T-helper 2 cell (primary cell): ENCODE data around the gene RPS29.
A peak's percentile ranks its signal among the peaks of the same experiment; 100 is the strongest.

Experiments
- DNase-seq, 5 experiments: peaks; one replicate each; pipeline versions ENCODE4 v3.0.0 to v3.0.0-alpha.2; 2012 to 2022

Gene RPS29

DNA sequence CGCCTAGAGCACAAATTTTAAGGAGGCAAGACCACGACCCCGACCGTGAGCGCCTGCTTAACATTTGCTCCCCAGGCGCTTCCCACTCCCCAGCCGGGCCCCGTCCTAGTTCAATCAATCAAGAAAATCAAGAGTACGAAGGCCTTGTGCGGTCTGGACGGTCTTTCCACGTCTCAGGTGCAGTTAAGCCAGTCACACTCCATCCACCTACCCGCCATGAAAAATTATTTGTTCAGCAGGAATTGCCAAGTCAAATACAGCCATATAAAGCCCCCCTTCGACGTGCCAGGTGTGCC, 12.0 kb upstream of the RPS29 start:
- no peak for DNase-seq

DNA sequence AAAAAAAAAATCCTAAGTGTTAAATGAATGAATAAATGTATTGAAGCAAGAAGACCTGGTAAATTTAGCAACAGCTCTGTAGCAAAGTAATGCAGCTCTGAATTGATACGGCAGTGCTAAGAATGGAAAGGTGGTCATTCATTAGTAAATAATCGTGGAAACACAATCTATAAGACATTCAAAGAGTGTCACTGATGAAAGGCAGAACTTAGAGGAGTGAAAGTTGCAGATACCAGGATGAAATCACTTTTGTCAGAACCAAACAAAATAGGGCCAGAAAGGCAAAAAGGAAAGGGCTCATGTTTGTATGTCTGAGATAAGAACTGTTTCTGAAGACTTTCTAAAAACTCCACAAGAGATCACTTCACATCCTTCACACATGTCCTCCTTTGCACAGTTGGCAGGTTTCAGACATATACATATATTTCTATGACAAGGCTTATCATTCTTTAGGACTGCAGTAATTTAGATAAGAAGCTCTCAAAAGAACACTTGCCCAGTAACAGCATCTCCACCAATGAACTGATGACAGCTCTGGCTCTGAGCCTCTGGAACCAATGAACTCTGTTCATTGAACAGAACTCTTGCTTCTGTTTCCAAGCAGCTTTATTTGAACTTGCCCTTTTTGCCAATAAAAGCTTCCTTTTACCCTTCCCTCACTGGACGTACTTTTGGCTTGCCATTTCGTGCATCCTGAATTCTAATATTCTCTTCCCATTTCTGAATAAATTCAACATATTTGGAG, 8.3 kb upstream of the RPS29 start:
- peak in 1 of 5 experiments; percentile 62 for DNase-seq

DNA sequence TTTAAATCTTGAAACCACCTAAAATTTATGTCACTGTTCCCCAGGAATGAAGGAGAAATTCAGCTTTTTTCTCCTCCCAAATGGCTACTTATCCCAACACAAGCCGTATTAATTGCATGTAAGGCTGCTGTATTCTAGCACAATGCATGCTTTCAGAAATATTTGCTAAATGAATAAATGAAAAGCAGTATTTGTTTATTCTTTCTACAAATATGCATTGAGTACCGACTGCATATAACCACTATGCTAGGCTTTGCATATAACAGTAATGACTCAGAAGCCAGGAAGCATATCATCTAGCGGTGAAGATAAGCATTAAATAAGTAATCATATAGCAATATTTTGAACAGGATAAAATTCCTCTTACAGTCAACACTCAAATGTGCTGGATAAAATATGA, 6.8 kb upstream of the RPS29 start:
- DNase-seq: no peak

DNA sequence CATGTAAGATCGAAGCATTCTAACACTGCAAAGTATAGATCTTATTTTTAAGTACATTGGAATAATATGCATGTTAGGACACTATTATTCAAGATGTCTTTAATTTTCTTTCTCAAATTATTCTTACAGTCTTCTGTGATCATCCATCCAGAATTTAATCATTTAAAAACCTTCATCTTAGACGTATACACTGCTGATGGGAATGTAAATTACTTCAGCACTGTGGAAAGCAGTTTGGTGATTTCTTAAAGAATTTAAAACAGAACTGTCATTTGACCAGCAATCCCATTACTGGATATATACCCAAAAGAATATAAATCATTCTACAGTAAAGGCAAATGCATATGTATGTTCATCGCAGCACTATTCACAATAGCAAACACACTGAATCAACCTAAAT, 3.2 kb upstream of the RPS29 start:
- no peak for DNase-seq

DNA sequence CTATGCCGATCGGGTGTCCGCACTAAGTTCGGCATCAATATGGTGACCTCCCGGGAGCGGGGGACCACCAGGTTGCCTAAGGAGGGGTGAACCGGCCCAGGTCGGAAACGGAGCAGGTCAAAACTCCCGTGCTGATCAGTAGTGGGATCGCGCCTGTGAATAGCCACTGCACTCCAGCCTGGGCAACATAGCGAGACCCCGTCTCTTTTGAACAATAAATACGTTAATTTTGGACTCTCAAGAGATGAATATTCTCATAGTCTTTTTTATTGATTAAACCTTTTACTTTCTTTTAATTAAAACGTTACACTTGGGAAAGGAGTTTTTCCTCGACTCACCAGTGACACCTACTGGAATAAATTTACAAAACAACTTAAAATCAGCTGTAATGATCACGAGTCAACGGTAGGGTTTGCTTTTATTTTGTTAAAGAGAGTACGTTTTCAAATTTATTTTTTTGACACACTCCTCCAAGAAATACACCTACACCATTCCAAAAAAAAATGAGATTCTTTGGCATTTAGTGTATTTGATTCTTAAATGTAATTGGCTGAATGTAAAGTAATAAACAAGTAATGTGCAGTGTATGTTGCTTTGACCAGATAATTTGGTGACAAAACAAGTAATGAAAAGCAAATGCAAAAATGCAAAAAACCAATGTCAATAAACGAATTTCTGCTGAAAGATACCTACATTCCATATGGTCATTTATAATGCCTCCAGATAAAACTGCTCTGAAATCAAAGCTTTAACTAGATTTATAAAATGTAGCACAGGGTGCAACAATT, 687 bp upstream of the RPS29 start:
- peak in 4 of 5 experiments; percentile 22 to 75 (median 56) for DNase-seq

DNA sequence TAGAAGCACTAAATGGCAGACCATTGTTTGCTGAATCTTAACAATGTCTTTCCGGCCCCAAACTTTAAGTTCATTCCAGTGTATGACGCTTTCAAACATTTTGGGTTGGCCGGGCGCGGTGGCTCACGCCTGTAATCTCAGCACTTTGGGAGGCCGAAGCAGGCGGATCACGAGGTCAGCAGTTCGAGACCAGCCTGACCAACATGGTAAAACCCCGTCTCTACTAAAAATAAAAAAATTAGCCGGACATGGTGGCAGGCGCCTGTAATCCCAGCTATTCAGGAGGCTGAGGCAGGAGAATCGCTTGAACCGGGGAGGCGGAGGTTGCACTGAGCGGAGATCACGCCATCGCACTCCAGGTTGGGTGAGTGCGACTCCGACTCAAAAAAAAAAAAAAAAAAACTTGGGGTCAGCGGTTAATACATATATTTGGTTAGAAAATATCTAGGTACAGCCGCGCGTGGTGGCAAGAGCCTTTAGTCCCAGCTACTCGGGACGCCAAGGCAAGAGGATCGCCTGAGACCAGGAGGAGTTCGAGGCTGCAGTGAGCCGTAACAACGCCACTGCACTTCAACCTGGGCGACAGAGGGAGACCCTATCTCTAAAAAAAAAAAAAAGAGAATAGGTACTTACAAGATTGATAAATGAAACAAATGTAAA, 1.1 kb downstream of the RPS29 start:
- DNase-seq: peak in 1 of 5 experiments; percentile 34

DNA sequence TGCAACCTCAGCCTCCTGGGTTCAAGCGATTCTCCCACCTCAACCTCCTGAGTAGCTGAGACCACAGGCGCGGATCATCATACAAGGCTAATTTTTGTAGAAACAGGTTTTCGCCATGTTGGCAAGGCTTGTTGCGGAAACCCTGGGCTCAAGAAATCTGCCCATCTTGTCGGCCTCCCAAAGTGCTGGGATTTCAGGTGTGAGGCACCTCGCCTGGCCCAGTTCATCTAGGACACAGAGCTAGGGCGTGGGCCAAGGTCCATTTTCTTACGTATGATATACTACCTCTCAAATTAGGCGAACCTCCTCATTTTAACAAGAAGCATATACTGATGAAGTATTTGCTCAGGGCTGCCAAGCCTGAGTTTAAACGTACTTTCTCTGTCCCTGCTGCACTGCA, 2.1 kb downstream of the RPS29 start:
- DNase-seq: no peak

DNA sequence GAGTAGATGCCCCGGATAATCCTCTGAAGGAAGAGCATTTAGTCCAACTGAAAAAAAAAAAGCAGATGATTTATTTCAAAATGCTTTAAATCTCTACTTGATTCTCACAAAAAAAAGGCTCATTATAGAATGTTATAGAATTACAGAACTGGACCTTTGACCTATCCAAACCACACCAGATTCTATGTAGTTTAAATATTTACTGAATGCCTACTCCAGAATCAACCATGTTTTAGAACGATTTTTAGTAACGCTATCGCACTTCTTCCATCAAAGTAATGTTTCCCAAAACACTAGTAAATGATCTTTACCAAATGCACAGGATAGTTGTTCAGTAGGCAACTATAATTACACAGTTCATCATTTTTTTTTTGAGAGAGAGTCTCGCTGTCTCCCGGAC, 2.6 kb downstream of the RPS29 start:
- no peak for DNase-seq

DNA sequence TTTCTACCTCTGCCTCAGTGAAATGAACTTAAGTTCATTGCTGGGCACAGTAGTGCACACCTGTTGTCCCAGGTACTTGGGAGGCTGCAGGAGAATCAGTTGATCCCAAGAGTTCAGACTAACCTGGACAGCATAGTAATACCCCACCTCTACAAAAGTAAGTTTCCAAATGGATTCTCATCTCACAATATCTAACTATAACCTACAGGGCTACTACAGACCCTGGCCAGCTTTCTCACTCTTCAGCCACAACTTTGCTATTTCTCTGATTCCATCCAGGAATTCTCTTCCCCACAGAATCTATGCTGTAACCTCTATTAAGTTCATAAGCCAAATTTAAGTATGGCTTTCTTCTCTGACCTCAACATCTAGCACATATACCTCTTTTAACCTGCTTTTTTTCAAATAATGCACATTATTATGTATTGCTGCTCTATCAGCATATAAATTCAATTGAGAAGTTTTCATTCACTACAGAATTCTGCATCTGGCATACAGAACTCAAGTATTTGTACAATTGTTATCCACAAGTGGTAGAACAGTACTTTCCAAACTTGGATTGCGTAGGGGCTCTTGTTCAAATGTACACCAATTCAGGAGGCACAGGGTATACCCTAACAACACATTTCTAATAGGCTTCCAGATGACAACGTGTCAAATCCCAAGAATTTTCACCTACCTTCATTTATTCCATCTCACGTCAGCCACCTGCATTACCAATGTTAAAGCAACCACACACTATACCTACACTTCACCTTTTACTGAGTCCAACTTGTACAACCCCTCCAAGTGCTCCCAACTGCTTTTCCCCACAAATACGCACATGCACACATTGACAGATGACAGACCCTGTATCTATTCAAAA, 3.8 kb downstream of the RPS29 start:
- no peak for DNase-seq

DNA sequence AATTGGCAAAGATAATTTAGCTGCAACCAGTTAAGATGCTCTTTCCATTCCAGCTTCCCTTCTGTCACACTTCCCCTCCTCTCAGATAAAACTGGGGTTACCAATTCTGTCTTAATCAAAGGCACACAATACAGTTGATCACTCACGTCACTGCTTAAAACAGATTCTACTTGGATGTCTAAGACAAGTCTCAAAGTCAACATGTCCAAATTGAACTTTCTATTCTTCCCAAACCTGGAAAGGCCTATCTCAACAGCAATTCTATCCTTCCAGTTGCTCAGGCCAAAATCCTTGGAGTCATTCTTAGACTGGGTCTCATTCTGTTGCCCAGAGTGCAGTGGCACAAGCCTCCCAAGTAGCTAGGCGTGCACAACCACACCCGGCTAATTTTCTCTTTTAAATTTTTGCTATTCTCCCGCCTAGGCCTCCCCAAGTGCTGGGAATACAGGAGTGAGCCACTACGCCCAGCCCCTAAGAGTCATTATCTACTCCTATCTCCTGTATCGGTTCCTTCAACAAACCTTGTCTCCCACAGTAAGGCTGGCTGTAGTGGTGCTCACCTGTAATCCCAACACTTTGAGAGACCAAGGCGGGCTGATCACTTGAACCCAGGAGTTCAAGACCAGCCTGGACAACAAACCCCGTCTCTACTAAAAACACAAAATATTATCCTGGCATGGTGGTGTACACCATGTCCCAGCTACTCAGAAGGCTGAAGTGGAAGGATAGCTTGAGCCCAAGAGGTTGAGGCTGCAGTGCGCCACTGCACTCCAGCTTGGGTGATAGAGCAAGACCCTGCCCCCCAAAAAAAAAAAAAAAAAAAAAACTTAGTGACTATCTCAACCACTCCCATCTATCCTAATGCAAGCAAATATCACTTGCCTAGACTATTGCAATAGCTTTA, 4.7 kb downstream of the RPS29 start:
- DNase-seq: no peak

DNA sequence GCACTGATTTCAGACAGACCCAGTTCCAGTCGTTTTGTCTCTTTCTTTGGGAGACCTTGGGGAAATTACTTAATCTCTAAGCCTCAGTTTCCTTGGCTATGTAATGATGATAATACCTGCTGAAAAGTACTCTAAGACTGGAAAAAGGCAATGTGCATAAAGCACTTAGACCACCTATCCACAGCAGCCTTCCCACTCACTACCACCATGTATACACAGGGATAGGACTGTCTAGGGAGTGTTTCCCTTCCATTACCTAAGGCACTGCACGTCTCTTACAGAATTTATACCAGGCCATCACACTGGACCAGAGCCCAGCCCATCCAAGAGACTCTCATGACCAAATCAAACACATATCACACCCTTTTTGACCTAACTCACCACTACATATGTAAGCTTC, 6.3 kb downstream of the RPS29 start:
- DNase-seq: no peak

DNA sequence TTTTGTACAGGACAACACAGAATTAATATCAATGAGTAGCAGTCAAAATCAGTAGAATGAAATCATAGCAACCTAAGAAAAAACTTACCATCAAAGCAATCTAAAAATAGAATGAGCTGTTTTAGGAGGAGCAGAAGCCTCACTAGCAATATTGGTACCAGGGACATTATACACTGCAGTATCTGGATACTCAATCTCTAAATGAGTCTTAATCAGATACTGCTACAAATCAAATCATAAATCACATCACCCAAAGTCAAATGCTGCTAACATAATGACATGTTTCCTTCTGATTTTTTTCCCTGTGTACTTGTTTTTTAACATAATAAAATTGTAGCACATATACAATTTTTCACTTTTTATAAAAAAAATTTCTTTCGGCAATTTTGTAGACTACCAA, 8.0 kb downstream of the RPS29 start:
- peak in 1 of 5 experiments; percentile 35 for DNase-seq

DNA sequence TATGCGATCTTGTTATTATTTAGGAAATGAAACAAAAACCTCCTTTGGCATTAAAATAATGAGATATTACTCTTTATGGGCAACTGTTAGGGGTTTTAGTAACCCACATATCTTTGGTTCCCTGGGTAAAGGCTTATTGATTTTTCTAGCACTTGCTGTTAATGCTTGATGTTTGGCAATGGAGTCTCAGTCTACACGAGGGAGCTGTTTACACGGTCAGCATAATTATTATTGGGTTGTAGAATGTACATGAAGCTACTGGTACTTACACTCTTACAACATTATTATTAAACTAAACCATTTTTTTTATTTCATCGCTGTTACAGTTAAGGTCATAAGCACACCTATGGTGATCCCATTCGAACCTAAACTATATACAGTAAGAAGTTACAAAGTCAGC, 12.1 kb downstream of the RPS29 start:
- DNase-seq: no peak

DNA sequence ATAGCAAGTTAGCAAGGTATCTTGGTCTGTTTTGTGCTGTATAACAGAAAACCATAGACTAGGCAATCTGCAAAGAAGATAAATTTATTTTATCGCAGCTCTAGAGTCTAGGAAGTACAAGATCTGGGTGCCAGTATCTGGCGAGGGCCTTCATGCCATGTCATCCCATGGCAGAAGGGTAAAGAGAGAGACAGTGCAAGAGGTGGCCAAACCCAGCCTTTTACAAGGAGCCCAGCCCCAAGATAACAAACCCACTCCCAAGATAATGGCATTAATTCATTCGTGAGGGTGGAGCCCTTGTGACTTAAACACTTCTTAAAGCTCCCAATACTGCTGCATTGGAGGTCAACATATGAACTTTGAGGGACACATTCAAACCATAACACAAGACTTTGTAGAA, 16.9 kb downstream of the RPS29 start:
- no peak for DNase-seq

DNA sequence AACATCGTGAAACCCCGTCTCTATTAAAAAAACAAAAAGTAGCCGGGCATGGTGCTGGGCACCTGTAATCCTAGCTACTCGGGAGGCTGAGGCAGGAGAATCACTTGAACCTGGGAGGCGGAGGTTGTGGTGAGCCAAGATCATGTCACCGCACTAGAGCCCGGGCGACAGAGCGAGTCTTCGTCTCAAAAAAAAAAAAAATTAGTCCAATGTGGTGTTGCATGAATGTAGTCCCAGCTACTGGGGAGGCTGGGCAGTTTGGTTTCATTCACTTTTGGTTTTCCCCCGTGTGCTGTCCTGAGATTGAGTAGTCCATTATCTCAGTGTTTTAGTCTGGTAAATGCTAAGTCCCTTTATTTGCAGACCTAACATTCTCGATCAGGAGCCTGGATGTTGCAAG, 19.5 kb downstream of the RPS29 start:
- no peak for DNase-seq

DNA sequence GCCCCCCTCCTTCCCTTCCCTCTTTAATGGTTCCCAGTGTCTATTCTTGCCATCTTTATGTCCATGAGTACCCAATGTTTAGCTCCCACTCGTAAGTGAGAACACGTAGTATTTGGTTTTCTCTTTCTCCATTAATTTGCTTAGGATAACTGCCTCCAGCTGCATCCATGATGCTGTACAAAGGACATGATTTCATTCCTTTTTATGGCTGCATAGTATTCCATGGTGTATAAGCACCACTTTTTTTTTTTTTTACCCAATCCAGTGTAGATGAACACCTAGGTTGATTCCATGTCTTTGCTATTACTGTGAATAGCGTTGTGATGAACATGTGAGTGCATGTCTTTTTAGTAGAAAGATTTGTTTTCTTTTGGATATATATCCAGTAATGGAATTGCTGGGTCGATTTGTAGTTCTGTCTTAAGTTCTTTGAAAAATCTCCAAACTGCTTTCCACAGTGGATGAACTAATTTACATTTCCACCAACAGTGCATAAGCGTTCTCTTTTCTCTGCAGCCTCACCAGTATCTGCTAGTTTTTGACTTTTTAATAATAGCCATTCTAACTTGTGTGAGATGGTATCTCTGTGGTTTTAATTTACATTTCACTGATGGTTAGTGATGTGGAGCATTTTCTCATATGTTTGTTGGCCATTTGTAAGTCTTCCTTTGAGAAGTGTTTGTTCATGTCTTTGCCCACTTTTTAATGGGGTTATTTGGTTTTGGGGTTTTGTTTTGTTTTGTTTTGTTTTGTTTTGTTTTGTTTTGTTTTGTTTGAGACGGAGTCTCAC, 26.0 kb downstream of the RPS29 start:
- no peak for DNase-seq

DNA sequence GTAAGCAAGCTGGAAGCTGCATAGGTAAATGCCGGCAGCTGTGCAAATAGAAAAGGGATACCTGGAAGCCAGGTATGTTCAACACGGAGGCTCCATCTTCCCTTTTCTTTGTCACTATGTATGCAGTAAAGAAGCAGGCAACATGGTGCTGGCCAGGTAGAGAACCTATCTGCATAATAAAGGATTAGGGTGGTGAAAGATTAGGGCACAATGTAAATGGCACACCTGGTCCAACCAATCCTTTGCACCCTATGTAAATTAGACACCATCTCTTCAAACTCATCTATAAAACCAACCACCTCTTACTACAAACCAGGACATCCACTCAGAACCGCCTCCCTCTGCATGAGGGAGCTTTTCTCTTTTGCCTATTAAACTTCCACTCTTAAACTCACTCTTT, 32.3 kb downstream of the RPS29 start:
- no peak for DNase-seq

DNA sequence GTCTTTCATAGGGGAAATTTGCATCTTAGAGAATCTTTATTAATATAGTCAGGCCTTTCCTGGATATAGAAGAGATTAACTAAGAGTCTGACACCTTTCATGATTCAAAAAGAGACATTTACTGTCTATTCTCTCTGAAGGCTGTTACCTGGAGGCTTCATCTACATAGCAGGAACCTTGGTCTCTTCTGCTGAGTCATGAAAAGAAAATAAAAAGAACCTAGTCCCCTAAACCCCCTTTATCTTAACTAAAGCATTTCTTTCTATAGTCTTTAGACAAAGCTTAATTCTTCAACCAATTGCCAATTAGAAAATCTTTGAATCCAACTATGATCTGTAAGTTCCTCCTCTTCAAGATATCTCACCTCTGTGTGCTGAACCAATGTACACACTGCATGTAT, 33.1 kb downstream of the RPS29 start:
- no peak for DNase-seq

DNA sequence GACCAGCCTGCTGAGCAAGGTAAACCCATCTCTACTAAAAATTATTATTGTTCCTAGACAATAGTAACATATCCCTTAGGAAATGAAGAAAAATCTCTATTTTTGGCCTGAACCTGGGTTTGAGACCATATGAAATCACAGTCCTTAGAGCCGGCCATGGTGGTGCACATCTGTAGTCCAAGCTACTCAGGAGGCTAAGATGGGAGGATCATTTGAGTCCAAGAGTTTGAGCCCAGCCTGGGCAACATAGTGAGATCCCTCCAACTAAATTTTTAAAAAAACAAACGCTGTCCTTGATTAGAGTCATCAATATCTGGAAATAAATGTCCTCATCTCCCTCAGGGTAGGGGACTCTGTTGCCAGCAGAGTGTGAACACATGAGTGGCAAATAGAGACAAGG, 34.6 kb downstream of the RPS29 start:
- no peak for DNase-seq

DNA sequence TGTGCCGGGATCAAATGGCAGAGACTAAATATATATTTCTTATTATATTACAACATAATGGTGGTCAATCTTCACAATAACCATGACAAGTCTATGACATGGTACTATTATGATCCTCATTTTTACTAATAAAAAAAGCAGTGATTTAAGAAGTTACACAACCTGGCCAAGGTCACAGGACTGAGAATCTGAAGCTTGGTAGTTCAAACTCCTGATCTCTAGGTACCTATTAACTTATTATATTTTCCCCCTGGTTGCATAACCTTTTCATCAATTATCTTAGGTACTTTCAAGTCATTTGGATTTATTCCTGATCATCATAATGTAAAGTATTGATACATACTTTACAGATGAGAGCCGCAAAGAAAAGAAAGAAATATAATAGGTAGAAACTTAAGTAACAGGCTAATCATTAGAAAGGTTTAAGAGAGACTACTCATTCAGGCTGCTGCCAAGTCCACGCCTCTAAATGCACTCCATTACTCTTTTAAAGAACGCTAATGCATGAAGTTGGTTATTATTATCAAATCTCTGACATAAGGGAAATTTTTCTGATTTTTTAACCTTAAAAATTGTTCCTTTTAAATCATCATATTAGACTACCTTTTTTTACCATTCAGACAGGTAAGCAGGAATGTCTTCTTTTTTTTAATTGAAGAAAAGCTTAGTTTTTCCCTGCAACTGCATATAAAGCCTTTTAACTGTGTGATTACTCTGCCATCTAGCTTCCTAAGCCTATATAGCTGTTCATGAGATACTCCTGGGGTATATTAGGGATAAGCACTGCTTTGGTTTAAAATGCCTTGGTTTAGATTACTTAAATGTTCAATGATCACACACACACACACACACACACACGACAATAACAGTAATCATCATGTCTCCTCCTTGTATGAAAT, 35.6 kb downstream of the RPS29 start:
- DNase-seq: no peak
